HepG2 (cell line): ENCODE results near the gene CPED1. TPM values are rescaled to one million over a fixed set of nuclear protein-coding genes. Genes with fewer than 3 reads are reported as not detected.

Experiments
- BCLAF1 ChIP-seq: fragments of 450-650 bp; IDR thresholded peaks from 2 replicates; pipeline ENCODE4 v1.6.1; 2017; ENCODE audit warnings: mild to moderate bottlenecking
- NFE2L1 ChIP-seq: sonication (generic); formaldehyde crosslinking; IDR thresholded peaks from 2 replicates; pipeline ENCODE4 v1.4.0; 2020; ENCODE audit warnings: missing genetic modification reagents, mild to moderate bottlenecking, borderline replicate concordance
- REL ChIP-seq: sonication (generic); formaldehyde crosslinking; conservative IDR thresholded peaks from 2 replicates; pipeline ENCODE4 v1.8.0; 2022; ENCODE audit warnings: mild to moderate bottlenecking, missing genetic modification reagents, moderate library complexity
- RERE ChIP-seq: IDR thresholded peaks from 2 replicates; pipeline ENCODE4 v1.6.1; 2016; ENCODE audit warnings: low read depth, missing genetic modification reagents, missing compliant biosample characterization
- SP4 ChIP-seq: sonication (generic); formaldehyde crosslinking; IDR thresholded peaks from 2 replicates; pipeline ENCODE4 v1.8.1; 2023; ENCODE audit warnings: mild to moderate bottlenecking, missing genetic modification reagents
- XRCC5 ChIP-seq: fragments of 200-400 bp; formaldehyde crosslinking; optimal IDR thresholded peaks from 2 replicates; pipeline ENCODE3; 2017; ENCODE audit warnings: mild to moderate bottlenecking, low read length
- ZFP41 ChIP-seq: sonication (generic); formaldehyde crosslinking; IDR thresholded peaks from 2 replicates; pipeline ENCODE4 v1.4.0; 2020; ENCODE audit warnings: mild to moderate bottlenecking, missing genetic modification reagents, borderline replicate concordance
- ZNF780A ChIP-seq: sonication (generic); formaldehyde crosslinking; IDR thresholded peaks from 2 replicates; pipeline ENCODE4 v1.8.0; 2022; ENCODE audit warnings: mild to moderate bottlenecking, missing genetic modification reagents, moderate library complexity
- polyA plus RNA-seq, 8 experiments: library from polyadenylated mRNA; depleted of rRNA in 3 of 8; stranded (reverse) in 7 of 8; unstranded in 1 of 8; fragments of >200 nt; fragmentation: Illumina TruSeq in 4 of 8; extraction: Trizol in 4 of 8; gene quantifications; 2 replicates each; pipeline versions ENCODE4 v1.2.1 to v1.2.3, GENCODE V29; 2011 to 2016; ENCODE audit warnings: low read depth in 4 of 8, missing spikeins in 1 of 8, mixed read lengths in 1 of 8; ENCODE audit not compliant: insufficient read depth in 1 of 8
- total RNA-seq, 5 experiments: library from RNA; depleted of rRNA; stranded (reverse); fragments of >200 nt; fragmentation: Illumina TruSeq; extraction: Trizol; gene quantifications; 2 replicates each; pipeline ENCODE4 v1.2.3, GENCODE V29; 2016; ENCODE audit warnings: low read depth in 1 of 5

The CPED1 gene
- total and polyA plus RNA-seq, 2 of the 13 experiments (the other 11 are each of a cell fraction or from before 2014, with no cell fraction given), result 11.5 to 27.0 TPM

- TF ChIP-seq RERE (CRISPR knock-in tag), result no peak
- TF ChIP-seq BCLAF1, result no peak
- TF ChIP-seq ZNF780A, result no peak
- no peak for TF ChIP-seq SP4
- TF ChIP-seq NFE2L1 (CRISPR knock-in tag), result no peak
- TF ChIP-seq XRCC5, result no peak
- no peak for TF ChIP-seq REL (CRISPR knock-in tag)
- no peak for TF ChIP-seq ZFP41 (CRISPR knock-in tag)
Measured at GRCh38 chr7:121280656-121281055, 292.1 kb downstream of the CPED1 start (continued).
